ENCODE results near the gene JARID2. TPM values are rescaled to one million over a fixed set of nuclear protein-coding genes. Genes with fewer than 3 reads are reported as not detected.

The JARID2 gene
- total and polyA plus RNA-seq, 9 of the 15 experiments (the other 6 are each of a cell fraction or from before 2014, with no cell fraction given), result 5.0 to 29.0 (median 15.6) TPM

- TF ChIP-seq SIN3A (IDR thresholded peaks at IDR 0.05; ENCODE audit: borderline replicate concordance in 2 of 2, control insufficient read depth in 1 of 2, low read depth in 2 of 2, low read length in 2 of 2) (no peak), ZBTB33 (CRISPR knock-in tag; IDR thresholded peaks at IDR 0.05) (peak; percentile 20; the same call in 1 of the 2 replicates), CBFA2T2 (conservative IDR thresholded peaks at IDR 0.05) (peak; percentile 94), MAFF (IDR thresholded peaks at IDR 0.05; ENCODE audit: low read length) (peak; percentile 65), NFIC (IDR thresholded peaks at IDR 0.05) (peak; percentile 72), SIX5 (IDR thresholded peaks at IDR 0.05; ENCODE audit: borderline replicate concordance in 1 of 2, insufficient read depth in 1 of 2, low read depth in 1 of 2, low read length in 2 of 2) (no peak), HINFP (tag; conservative IDR thresholded peaks at IDR 0.05; ENCODE audit: low read depth) (no peak), ZNF318 (IDR thresholded peaks at IDR 0.05; ENCODE audit: borderline replicate concordance in 1 of 2, low read depth in 1 of 2) (peak in 1 of 2 experiments; percentile 88; a peak in 2 of 4 replicates), ZBTB43 (CRISPR knock-in tag; IDR thresholded peaks at IDR 0.05) (0 out of 2 replicates have a peak, but pooled peaks have one; percentile 9), TBP (optimal IDR thresholded peaks at IDR 0.05; ENCODE audit: low read depth, low read length) (peak; percentile 21), CCNT2 (IDR thresholded peaks at IDR 0.05; ENCODE audit: borderline replicate concordance, extremely low read depth, insufficient read length, low read depth, low read length) (peak; percentile 68)
These were observed 235.8 kb downstream of the JARID2 start (continued) for GRCh38 chr6:15481390-15482291.

Measured in K562 (cell line).